HepG2 (cell line): ENCODE measurements around the gene BIRC5. TPM values are rescaled to one million over a fixed set of nuclear protein-coding genes. Genes with fewer than 3 reads are reported as not detected.

Experiments used
- CCAR2 ChIP-seq: fragments of 200-400 bp; formaldehyde crosslinking; optimal IDR thresholded peaks from 2 replicates; pipeline ENCODE3; 2018; ENCODE audit warnings: low read depth, mild to moderate bottlenecking, low read length, moderate library complexity
- ETV6 ChIP-seq: sonication (generic); formaldehyde crosslinking; conservative IDR thresholded peaks from 2 replicates; pipeline ENCODE4 v1.4.0; 2020; ENCODE audit warnings: missing genetic modification reagents
- FOSL2 ChIP-seq: sonication (generic); formaldehyde crosslinking; IDR thresholded peaks from 2 replicates; pipeline ENCODE4 v1.4.0; 2020; ENCODE audit warnings: missing genetic modification reagents
- HNF4A ChIP-seq: sonication (generic); formaldehyde crosslinking; IDR thresholded peaks from 2 replicates; pipeline ENCODE4 v1.4.0; 2020; ENCODE audit warnings: missing genetic modification reagents
- HNRNPH1 ChIP-seq: fragments of 200-400 bp; formaldehyde crosslinking; optimal IDR thresholded peaks from 2 replicates; pipeline ENCODE3; 2017; ENCODE audit warnings: mild to moderate bottlenecking, low read depth, low read length
- HOXA9 ChIP-seq: sonication (generic); formaldehyde crosslinking; IDR thresholded peaks from 2 replicates; pipeline ENCODE4 v1.8.1; 2022; ENCODE audit warnings: missing genetic modification reagents, mild to moderate bottlenecking, moderate library complexity, borderline replicate concordance
- NFIB ChIP-seq: sonication (generic); formaldehyde crosslinking; IDR thresholded peaks from 2 replicates; pipeline ENCODE4 v1.9.0; 2021; ENCODE audit warnings: missing genetic modification reagents, mild to moderate bottlenecking, borderline replicate concordance
- ZFP36 ChIP-seq: fragments of 150-350 bp; IDR thresholded peaks from 2 replicates; pipeline ENCODE4 v1.6.1; 2018; ENCODE audit warnings: borderline replicate concordance, low read length, low read depth; ENCODE audit not compliant: partially characterized antibody
- ZFP62 ChIP-seq: sonication (generic); formaldehyde crosslinking; IDR thresholded peaks from 2 replicates; pipeline ENCODE4 v1.4.0; 2020; ENCODE audit warnings: missing genetic modification reagents
- ZNF547 ChIP-seq: sonication (generic); formaldehyde crosslinking; IDR thresholded peaks from 2 replicates; pipeline ENCODE4 v1.5.1; 2020; ENCODE audit warnings: mild to moderate bottlenecking, missing genetic modification reagents
- ZNF567 ChIP-seq: sonication (generic); formaldehyde crosslinking; IDR thresholded peaks from 2 replicates; pipeline ENCODE4 v1.8.1; 2023; ENCODE audit warnings: mild to moderate bottlenecking, missing genetic modification reagents, borderline replicate concordance
- ZSCAN12 ChIP-seq: sonication (generic); formaldehyde crosslinking; IDR thresholded peaks from 2 replicates; pipeline ENCODE4 v1.9.0; 2021; ENCODE audit warnings: mild to moderate bottlenecking, missing genetic modification reagents
- polyA plus RNA-seq, 8 experiments: library from polyadenylated mRNA; depleted of rRNA in 3 of 8; stranded (reverse) in 7 of 8; unstranded in 1 of 8; fragments of >200 nt; fragmentation: Illumina TruSeq in 4 of 8; extraction: Trizol in 4 of 8; gene quantifications; 2 replicates each; pipeline versions ENCODE4 v1.2.1 to v1.2.3, GENCODE V29; 2011 to 2016; ENCODE audit warnings: low read depth in 4 of 8, missing spikeins in 1 of 8, mixed read lengths in 1 of 8; ENCODE audit not compliant: insufficient read depth in 1 of 8
- total RNA-seq, 5 experiments: library from RNA; depleted of rRNA; stranded (reverse); fragments of >200 nt; fragmentation: Illumina TruSeq; extraction: Trizol; gene quantifications; 2 replicates each; pipeline ENCODE4 v1.2.3, GENCODE V29; 2016; ENCODE audit warnings: low read depth in 1 of 5
- TF ChIP-seq, protein P1 (sequence below): IDR thresholded peaks from 2 replicates; pipeline ENCODE4 v1.6.1; 2012; ENCODE audit warnings: low read depth, low read length, improper control_type of control experiment
- TF ChIP-seq, protein P2 (sequence below): sonication (generic); formaldehyde crosslinking; IDR thresholded peaks from 2 replicates; pipeline ENCODE4 v1.4.0; 2020; ENCODE audit warnings: missing genetic modification reagents
- TF ChIP-seq, protein P3 (sequence below): sonication (generic); formaldehyde crosslinking; IDR thresholded peaks from 2 replicates; pipeline ENCODE4 v1.9.0; 2022; ENCODE audit warnings: missing genetic modification reagents, mild to moderate bottlenecking, borderline replicate concordance
- TF ChIP-seq, protein P4 (sequence below): sonication (generic); formaldehyde crosslinking; IDR thresholded peaks from 2 replicates; pipeline ENCODE4 v1.4.0; 2020; ENCODE audit warnings: low read depth, mild to moderate bottlenecking, missing genetic modification reagents
- TF ChIP-seq, protein P5 (sequence below): sonication (generic); formaldehyde crosslinking; IDR thresholded peaks from 2 replicates; pipeline ENCODE4 v1.4.0; 2020; ENCODE audit warnings: mild to moderate bottlenecking, missing genetic modification reagents

Gene BIRC5
- total and polyA plus RNA-seq, 2 of the 13 experiments (the other 11 are each of a cell fraction or from before 2014, with no cell fraction given), result 30.3 to 135 TPM

DNA sequence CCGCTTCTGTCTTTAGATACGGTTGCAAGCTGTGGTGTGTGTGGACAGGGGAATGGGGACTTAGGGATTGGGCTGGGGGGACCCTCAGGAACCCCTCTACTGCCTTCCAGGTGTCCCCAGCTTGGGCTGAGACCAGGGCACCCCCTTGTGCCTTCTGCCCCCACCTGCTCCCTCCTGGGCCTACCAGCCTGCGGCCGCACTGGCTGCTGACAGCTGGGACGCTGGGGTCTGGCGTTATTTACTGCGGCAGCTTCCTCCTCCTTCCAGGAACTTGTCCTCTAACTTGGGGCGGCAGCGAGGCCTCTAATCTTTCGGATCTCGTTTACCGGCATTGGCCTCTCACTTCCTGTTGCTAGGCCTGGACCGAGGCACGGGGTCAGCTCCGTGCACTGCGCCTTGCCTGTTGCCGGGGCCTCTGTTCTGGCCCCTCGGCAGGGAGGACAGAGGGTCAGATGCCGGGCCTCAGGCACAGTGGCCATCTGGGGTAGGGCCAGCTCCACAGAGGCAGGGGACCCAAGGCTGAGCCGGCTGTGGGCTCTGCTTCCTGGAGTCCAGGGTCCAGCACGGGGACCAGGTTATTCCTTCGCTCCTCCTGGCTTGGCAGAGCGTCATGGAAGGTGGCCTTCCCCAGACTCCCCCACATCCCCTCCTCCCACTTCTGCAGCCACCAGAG lies 49.1 kb downstream of the BIRC5 start (continued):
- TF ChIP-seq ZFP36 (no peak), NFIB (CRISPR knock-in tag) (no peak), ZFP62 (CRISPR knock-in tag) (no peak), HNRNPH1 (no peak), HNF4A (peak; percentile 33; the same call in 1 of the 2 replicates), HOXA9 (CRISPR knock-in tag) (no peak), ZNF567 (CRISPR knock-in tag) (no peak), FOSL2 (peak; percentile 38; the same call in 1 of the 2 replicates), ETV6 (CRISPR knock-in tag) (peak; percentile 89), ZNF547 (CRISPR knock-in tag) (no peak), ZSCAN12 (no peak), CCAR2 (no peak)
- TF ChIP-seq, protein P1, sequence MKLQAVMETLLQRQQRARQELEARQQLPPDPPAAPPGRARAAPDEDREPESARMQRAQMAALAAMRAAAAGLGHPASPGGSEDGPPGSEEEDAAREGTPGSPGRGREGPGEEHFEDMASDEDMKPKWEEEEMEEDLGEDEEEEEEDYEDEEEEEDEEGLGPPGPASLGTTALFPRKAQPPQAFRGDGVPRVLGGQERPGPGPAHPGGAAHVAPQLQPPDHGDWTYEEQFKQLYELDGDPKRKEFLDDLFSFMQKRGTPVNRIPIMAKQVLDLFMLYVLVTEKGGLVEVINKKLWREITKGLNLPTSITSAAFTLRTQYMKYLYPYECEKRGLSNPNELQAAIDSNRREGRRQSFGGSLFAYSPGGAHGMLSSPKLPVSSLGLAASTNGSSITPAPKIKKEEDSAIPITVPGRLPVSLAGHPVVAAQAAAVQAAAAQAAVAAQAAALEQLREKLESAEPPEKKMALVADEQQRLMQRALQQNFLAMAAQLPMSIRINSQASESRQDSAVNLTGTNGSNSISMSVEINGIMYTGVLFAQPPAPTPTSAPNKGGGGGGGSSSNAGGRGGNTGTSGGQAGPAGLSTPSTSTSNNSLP, result no peak
- TF ChIP-seq, protein P2, sequence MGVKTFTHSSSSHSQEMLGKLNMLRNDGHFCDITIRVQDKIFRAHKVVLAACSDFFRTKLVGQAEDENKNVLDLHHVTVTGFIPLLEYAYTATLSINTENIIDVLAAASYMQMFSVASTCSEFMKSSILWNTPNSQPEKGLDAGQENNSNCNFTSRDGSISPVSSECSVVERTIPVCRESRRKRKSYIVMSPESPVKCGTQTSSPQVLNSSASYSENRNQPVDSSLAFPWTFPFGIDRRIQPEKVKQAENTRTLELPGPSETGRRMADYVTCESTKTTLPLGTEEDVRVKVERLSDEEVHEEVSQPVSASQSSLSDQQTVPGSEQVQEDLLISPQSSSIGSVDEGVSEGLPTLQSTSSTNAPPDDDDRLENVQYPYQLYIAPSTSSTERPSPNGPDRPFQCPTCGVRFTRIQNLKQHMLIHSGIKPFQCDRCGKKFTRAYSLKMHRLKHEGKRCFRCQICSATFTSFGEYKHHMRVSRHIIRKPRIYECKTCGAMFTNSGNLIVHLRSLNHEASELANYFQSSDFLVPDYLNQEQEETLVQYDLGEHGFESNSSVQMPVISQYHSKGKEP (CRISPR knock-in tag), result no peak
- TF ChIP-seq, protein P3, sequence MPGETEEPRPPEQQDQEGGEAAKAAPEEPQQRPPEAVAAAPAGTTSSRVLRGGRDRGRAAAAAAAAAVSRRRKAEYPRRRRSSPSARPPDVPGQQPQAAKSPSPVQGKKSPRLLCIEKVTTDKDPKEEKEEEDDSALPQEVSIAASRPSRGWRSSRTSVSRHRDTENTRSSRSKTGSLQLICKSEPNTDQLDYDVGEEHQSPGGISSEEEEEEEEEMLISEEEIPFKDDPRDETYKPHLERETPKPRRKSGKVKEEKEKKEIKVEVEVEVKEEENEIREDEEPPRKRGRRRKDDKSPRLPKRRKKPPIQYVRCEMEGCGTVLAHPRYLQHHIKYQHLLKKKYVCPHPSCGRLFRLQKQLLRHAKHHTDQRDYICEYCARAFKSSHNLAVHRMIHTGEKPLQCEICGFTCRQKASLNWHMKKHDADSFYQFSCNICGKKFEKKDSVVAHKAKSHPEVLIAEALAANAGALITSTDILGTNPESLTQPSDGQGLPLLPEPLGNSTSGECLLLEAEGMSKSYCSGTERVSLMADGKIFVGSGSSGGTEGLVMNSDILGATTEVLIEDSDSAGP (CRISPR knock-in tag), result peak; percentile 73; the same call in 1 of the 2 replicates
- TF ChIP-seq, protein P4, sequence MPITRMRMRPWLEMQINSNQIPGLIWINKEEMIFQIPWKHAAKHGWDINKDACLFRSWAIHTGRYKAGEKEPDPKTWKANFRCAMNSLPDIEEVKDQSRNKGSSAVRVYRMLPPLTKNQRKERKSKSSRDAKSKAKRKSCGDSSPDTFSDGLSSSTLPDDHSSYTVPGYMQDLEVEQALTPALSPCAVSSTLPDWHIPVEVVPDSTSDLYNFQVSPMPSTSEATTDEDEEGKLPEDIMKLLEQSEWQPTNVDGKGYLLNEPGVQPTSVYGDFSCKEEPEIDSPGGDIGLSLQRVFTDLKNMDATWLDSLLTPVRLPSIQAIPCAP (CRISPR knock-in tag), result no peak
- TF ChIP-seq, protein P5, sequence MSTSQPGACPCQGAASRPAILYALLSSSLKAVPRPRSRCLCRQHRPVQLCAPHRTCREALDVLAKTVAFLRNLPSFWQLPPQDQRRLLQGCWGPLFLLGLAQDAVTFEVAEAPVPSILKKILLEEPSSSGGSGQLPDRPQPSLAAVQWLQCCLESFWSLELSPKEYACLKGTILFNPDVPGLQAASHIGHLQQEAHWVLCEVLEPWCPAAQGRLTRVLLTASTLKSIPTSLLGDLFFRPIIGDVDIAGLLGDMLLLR (CRISPR knock-in tag), result no peak
